ENCODE data around the gene UBL4A.

DNA sequence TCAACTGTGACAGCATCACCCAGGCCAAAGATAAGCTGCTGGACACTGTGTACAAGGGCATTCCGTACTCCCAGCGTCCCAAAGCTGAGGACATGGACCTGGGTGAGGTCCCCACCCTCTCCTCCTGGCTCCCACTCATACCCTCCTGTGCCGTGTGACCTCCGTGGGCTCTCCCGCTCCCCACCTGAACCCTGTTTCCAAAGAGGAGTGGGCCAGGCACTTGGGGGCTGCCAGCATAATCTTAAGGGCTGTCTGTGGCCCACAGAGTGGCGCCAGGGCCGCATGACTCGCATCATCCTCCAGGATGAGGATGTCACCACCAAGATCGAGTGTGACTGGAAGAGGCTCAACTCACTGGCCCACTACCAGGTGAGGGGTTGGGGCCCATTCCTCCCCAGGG lies 17.3 kb downstream of the UBL4A start:
- TF ChIP-seq, protein P1, sequence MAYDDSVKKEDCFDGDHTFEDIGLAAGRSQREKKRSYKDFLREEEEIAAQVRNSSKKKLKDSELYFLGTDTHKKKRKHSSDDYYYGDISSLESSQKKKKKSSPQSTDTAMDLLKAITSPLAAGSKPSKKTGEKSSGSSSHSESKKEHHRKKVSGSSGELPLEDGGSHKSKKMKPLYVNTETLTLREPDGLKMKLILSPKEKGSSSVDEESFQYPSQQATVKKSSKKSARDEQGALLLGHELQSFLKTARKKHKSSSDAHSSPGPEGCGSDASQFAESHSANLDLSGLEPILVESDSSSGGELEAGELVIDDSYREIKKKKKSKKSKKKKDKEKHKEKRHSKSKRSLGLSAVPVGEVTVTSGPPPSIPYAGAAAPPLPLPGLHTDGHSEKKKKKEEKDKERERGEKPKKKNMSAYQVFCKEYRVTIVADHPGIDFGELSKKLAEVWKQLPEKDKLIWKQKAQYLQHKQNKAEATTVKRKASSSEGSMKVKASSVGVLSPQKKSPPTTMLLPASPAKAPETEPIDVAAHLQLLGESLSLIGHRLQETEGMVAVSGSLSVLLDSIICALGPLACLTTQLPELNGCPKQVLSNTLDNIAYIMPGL (CRISPR knock-in tag; IDR thresholded peaks at IDR 0.05; ENCODE audit: borderline replicate concordance in 1 of 2, low read depth in 1 of 2): no peak
- no peak for TF ChIP-seq GABPA (IDR thresholded peaks at IDR 0.05; ENCODE audit: low read depth, low read length)
- no peak for TF ChIP-seq GABPA (CRISPR knock-in tag; IDR thresholded peaks at IDR 0.05; ENCODE audit: low read depth)
- TF ChIP-seq, protein P2, sequence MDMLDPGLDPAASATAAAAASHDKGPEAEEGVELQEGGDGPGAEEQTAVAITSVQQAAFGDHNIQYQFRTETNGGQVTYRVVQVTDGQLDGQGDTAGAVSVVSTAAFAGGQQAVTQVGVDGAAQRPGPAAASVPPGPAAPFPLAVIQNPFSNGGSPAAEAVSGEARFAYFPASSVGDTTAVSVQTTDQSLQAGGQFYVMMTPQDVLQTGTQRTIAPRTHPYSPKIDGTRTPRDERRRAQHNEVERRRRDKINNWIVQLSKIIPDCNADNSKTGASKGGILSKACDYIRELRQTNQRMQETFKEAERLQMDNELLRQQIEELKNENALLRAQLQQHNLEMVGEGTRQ (IDR thresholded peaks at IDR 0.05; ENCODE audit: low read depth, low read length): no peak
- TF ChIP-seq, protein P2 (CRISPR knock-in tag; IDR thresholded peaks at IDR 0.05; ENCODE audit: borderline replicate concordance): no peak
- TF ChIP-seq MYC (CRISPR knock-in tag; IDR thresholded peaks at IDR 0.05; ENCODE audit: borderline replicate concordance): no peak
- no peak for TF ChIP-seq ZZZ3 (CRISPR knock-in tag; IDR thresholded peaks at IDR 0.05; ENCODE audit: borderline replicate concordance)
- TF ChIP-seq ZNF724P (CRISPR knock-in tag; IDR thresholded peaks at IDR 0.05; ENCODE audit: borderline replicate concordance): no peak
